Measurements from ENCODE around the gene HSFX2.

DNA sequence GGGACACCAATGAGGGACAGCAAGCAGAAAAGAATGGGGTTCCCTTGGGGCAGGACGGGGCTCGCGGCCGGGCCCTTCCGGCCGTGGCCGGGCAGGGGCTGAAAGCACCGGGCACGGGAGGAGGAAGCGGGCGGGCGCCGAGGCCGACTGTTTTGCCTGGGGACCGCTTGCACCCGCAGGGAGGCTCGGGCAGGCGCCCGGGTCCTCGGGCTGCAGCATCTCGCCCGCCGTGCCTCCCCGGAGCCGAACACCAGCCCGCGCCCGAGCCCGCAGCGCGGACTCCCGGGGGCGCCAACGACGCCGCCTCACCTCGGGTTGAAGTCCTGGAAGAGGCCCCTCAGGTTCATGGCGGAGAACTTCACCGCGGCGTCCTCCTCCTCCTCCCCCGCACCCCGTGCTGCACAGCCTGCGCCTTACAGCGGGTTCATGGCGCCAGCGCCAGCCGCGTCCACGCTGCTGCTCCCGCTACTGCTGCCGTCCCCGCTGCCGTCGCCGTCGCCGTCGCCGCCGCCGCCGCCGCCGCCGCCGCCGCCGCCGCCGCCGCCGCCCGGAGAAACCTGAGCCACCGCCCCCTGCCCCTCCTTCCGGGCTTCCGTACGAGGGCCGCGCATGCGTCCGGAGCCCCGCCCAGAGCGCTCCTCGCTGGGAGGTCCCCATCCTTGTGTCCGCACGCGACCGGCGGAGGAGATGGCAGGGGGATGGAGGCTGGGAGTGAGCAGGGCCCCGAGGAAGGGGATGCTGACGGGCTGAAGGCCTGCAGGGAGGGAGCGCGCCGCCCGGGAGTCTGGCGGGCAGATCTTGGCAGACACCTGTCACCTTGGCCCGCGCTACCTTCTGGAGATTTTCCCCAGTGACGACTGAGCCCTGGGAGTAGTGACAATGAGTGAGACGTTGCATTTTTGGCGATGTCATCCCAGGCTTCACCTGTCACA, 36.4 kb upstream of the HSFX2 start, which contains the start of gene TMEM185A:
- TF ChIP-seq, protein P1, sequence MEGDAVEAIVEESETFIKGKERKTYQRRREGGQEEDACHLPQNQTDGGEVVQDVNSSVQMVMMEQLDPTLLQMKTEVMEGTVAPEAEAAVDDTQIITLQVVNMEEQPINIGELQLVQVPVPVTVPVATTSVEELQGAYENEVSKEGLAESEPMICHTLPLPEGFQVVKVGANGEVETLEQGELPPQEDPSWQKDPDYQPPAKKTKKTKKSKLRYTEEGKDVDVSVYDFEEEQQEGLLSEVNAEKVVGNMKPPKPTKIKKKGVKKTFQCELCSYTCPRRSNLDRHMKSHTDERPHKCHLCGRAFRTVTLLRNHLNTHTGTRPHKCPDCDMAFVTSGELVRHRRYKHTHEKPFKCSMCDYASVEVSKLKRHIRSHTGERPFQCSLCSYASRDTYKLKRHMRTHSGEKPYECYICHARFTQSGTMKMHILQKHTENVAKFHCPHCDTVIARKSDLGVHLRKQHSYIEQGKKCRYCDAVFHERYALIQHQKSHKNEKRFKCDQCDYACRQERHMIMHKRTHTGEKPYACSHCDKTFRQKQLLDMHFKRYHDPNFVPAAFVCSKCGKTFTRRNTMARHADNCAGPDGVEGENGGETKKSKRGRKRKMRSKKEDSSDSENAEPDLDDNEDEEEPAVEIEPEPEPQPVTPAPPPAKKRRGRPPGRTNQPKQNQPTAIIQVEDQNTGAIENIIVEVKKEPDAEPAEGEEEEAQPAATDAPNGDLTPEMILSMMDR (conservative IDR thresholded peaks at IDR 0.05 in 1 of 2, IDR thresholded peaks at IDR 0.05 in 1 of 2; ENCODE audit: low read depth in 1 of 2, low read length in 2 of 2): no peak
- TF ChIP-seq EZH2 (IDR thresholded peaks at IDR 0.05; ENCODE audit: low read length, missing control alignments): no peak

Measured in fibroblast of lung (primary cell).